Activated naive CD8-positive, alpha-beta T cell (primary cell): Measurements from ENCODE around the gene PRPF39.
A peak's percentile ranks its signal among the peaks of the same experiment; 100 is the strongest.

Source experiments
- H3K27ac Mint-ChIP-seq: one replicate; pipeline ENCODE4 v1.8.0; 2021; ENCODE audit warnings: mixed read lengths
- H3K27me3 Mint-ChIP-seq: one replicate; pipeline ENCODE4 v1.8.0; 2021; ENCODE audit warnings: mixed read lengths
- H3K36me3 Mint-ChIP-seq: one replicate; pipeline ENCODE4 v1.8.0; 2021; ENCODE audit warnings: mixed read lengths
- H3K4me1 Mint-ChIP-seq: one replicate; pipeline ENCODE4 v1.8.0; 2021; ENCODE audit warnings: low read depth, mixed read lengths
- H3K4me3 Mint-ChIP-seq: one replicate; pipeline ENCODE4 v1.8.0; 2021; ENCODE audit warnings: mild to moderate bottlenecking, mixed read lengths
- H3K9me3 Mint-ChIP-seq: one replicate; pipeline ENCODE4 v1.8.0; 2021; ENCODE audit warnings: low read depth, mixed read lengths

The PRPF39 gene

DNA sequence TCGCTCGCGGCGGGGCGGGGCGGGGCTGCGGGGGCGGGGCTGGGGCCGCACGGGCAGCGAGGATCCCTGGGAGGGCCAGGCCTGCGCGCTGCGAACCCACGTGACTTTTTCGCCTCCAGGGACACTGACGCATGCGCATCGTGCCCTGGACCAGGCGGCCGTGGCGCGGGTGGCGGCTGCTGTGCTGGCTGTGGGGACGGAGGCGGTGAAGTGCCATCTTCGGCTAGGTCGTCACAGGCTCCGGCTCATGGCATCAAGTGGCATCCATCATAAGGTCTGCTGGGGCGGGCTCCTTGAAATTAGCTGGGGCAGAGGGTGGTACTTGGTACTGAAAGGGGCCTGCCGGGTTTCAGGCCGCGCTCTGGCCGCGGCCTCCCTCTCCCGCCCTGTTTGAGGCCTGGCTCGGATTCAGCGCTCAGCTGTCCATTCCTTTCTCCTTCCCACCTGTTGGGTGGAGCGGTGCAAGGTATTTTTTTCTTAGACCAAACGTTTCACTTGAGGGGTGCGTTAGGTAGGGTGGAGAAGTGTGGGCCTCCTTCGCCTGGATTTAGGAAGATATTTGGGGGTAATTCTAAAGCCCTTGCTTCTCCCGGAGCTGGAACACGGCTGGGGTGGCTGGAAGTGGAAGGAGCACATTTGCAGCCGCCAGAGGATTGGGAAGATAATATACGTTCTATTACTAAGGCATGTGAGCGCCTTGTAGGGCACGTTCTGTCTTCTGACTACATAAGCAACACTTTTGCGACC lies at the start of gene PRPF39:
Gene PRPF39, plus strand, starts transcription at position 141 of the 747 bp plus-strand sequence. CDS start 11,124 bp downstream, outside the sequence.
- Mint-ChIP-seq H3K9me3 (no peaks in the 10 kb centered on the region), H3K4me3 (peak within 1 kb of the TSS; percentile 97), H3K36me3 (peaks cover 11% of the 10 kb centered on the region), H3K27ac (peak within 1 kb of the TSS; percentile 95), H3K4me1 (peaks cover 52% of the 10 kb centered on the region), H3K27me3 (no peaks in the 10 kb centered on the region)

DNA sequence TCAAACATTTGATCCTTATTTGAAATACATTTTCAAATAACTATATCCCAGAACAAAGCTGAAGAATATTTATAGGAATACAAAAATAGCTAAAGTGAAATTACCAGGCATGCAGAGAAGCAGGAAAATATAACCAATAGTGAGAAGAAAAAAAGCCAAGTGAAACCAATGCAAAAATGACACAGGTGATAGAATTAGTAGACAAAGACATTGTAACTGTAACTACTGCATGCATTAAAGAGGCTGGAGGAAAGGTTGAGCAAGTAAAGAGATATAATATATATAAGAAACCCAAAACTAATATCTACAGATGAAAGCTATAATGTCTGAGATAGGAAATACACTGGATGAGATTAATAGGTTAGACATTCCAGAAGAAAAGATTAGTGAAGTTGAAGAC lies 49.2 kb upstream of the PRPF39 start:
- no peaks in the 10 kb centered on the region for H3K27me3 Mint-ChIP-seq
- H3K4me1 Mint-ChIP-seq, result no peaks in the 10 kb centered on the region
- no peak overlapping the region for H3K27ac Mint-ChIP-seq
- no peaks in the 10 kb centered on the region for H3K9me3 Mint-ChIP-seq
- H3K4me3 Mint-ChIP-seq, result no peak overlapping the region
- peaks cover 31% of the 10 kb centered on the region for H3K36me3 Mint-ChIP-seq

DNA sequence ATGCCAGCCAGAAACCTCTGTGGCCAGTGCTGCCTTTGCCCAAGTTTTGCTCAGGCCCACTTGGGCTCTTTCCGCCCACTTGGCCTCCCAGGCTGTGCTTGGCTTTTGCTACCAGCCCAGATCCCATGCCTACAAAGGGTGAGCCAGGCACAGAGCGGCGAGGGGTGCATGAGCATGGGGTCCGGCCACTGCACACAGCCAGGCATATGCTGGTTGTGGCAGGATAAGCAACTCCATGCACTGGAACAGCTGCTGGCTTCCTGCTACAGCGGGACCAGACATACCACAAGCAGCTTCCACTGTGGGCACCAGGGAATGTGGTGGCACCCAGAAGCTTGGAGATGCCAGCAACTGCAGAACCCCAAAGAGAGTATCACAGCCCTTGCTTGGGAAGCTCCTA lies 45.7 kb upstream of the PRPF39 start:
- H3K4me1 Mint-ChIP-seq, result no peaks in the 10 kb centered on the region
- H3K4me3 Mint-ChIP-seq, result no peak overlapping the region
- no peak overlapping the region for H3K27ac Mint-ChIP-seq
- no peaks in the 10 kb centered on the region for H3K27me3 Mint-ChIP-seq
- H3K36me3 Mint-ChIP-seq, result peaks cover 33% of the 10 kb centered on the region
- H3K9me3 Mint-ChIP-seq, result no peaks in the 10 kb centered on the region

GRCh38 chr14:45038865-45039264 lies 45.1 kb upstream of the PRPF39 start:
- Mint-ChIP-seq H3K4me1 (no peaks in the 10 kb centered on the region), H3K36me3 (peaks cover 31% of the 10 kb centered on the region), H3K9me3 (no peaks in the 10 kb centered on the region), H3K27me3 (no peaks in the 10 kb centered on the region), H3K27ac (no peak overlapping the region), H3K4me3 (no peak overlapping the region)

GRCh38 chr14:45039390-45039789 lies 44.5 kb upstream of the PRPF39 start:
- no peaks in the 10 kb centered on the region for H3K9me3 Mint-ChIP-seq
- H3K36me3 Mint-ChIP-seq, result peaks cover 30% of the 10 kb centered on the region
- no peaks in the 10 kb centered on the region for H3K4me1 Mint-ChIP-seq
- no peaks in the 10 kb centered on the region for H3K27me3 Mint-ChIP-seq
- no peak overlapping the region for H3K4me3 Mint-ChIP-seq
- no peak overlapping the region for H3K27ac Mint-ChIP-seq

DNA sequence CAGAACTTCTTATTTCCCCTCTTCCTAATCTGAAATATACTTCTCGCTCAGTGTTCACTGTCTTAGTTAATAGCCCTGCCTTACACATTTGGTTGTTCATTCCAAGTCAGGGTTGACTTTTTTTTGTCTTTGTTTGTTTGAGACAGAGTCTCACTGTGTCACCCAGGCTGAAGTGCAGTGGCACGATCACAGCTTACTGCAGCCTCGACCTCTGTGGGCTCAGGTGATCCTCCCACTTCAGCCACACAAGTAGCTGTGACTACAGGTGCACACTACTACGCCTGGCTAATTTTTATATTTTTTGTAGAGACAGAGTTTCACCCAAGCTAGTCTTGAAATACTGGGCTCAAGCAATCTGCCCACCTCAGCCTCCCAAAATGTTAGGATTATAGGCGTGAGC lies 42.3 kb upstream of the PRPF39 start:
- no peaks in the 10 kb centered on the region for H3K4me1 Mint-ChIP-seq
- H3K27me3 Mint-ChIP-seq, result no peaks in the 10 kb centered on the region
- H3K4me3 Mint-ChIP-seq, result no peak overlapping the region
- peaks cover 22% of the 10 kb centered on the region for H3K36me3 Mint-ChIP-seq
- H3K27ac Mint-ChIP-seq, result no peak overlapping the region
- H3K9me3 Mint-ChIP-seq, result no peaks in the 10 kb centered on the region

GRCh38 chr14:45044638-45045037 lies 39.3 kb upstream of the PRPF39 start:
- H3K9me3 Mint-ChIP-seq, result no peaks in the 10 kb centered on the region
- no peaks in the 10 kb centered on the region for H3K4me1 Mint-ChIP-seq
- no peak overlapping the region for H3K4me3 Mint-ChIP-seq
- H3K27me3 Mint-ChIP-seq, result no peaks in the 10 kb centered on the region
- H3K27ac Mint-ChIP-seq, result no peak overlapping the region
- peaks cover 16% of the 10 kb centered on the region for H3K36me3 Mint-ChIP-seq

DNA sequence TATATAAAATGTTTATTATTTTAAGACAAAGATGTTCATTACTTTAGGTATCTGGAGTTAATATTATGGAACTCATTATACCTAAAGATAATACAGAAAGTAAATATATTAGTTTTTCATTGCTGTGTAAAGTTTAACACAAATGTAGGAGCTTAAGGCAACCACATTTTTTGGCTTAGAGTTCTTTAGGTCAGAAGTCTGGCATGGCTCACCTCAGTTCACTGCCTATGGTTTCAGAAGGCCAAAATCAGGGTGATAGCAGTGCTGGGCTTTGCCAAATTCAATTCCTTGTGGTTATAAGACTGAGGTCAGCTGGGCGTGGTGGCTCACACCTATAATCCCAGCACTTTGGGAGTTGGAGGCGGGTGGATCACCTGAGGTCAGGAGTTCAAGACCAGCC lies 35.5 kb upstream of the PRPF39 start:
- peaks cover 6% of the 10 kb centered on the region for H3K36me3 Mint-ChIP-seq
- H3K4me1 Mint-ChIP-seq, result no peaks in the 10 kb centered on the region
- no peaks in the 10 kb centered on the region for H3K27me3 Mint-ChIP-seq
- no peaks in the 10 kb centered on the region for H3K9me3 Mint-ChIP-seq
- H3K4me3 Mint-ChIP-seq, result no peak overlapping the region
- no peak overlapping the region for H3K27ac Mint-ChIP-seq

GRCh38 chr14:45051180-45051579 lies 32.7 kb upstream of the PRPF39 start:
- no peaks in the 10 kb centered on the region for H3K4me1 Mint-ChIP-seq
- peaks cover 16% of the 10 kb centered on the region for H3K36me3 Mint-ChIP-seq
- H3K27me3 Mint-ChIP-seq, result no peaks in the 10 kb centered on the region
- H3K27ac Mint-ChIP-seq, result no peak overlapping the region
- H3K4me3 Mint-ChIP-seq, result no peak overlapping the region
- no peaks in the 10 kb centered on the region for H3K9me3 Mint-ChIP-seq

DNA sequence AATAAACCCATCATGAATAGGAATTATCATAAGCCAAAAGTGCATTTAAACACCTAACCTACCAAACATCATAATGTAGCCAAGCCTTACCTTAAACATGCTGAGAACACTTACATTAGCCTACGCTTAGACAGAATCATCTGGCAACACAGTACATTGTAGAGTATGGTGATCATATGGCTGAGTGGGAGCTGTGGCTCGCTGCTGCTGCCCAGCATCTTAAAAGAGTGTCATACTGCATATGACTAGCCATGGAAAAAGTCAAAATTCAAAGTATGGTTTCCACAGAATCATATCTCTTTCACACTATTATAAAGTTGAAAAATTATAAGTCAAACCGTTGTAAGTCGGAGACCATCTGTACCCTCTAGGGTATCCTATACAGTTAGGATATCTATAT lies 32.0 kb upstream of the PRPF39 start:
- no peaks in the 10 kb centered on the region for H3K4me1 Mint-ChIP-seq
- no peak overlapping the region for H3K27ac Mint-ChIP-seq
- H3K9me3 Mint-ChIP-seq, result no peaks in the 10 kb centered on the region
- H3K4me3 Mint-ChIP-seq, result no peak overlapping the region
- H3K36me3 Mint-ChIP-seq, result peaks cover 14% of the 10 kb centered on the region
- H3K27me3 Mint-ChIP-seq, result no peaks in the 10 kb centered on the region

DNA sequence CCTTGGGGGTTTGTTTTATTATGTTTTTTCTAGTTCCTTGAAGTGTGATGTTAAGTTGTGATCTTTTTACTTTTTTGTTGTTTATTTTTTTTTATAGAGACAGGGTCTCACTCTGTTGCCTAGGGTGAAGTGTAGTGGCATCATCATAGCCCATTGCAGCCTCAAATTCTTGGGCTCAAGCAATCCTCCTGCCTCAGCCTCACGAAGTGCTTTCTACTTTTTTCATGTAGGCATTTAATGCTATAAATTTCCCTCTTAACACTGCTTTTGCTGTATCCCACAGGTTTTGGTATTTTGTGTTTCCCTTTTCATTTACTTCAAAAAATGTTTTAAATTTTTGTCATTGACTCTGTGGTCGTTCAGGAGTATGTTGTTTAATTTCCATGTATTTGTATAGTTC lies 26.6 kb upstream of the PRPF39 start:
- H3K36me3 Mint-ChIP-seq, result peaks cover 28% of the 10 kb centered on the region

DNA sequence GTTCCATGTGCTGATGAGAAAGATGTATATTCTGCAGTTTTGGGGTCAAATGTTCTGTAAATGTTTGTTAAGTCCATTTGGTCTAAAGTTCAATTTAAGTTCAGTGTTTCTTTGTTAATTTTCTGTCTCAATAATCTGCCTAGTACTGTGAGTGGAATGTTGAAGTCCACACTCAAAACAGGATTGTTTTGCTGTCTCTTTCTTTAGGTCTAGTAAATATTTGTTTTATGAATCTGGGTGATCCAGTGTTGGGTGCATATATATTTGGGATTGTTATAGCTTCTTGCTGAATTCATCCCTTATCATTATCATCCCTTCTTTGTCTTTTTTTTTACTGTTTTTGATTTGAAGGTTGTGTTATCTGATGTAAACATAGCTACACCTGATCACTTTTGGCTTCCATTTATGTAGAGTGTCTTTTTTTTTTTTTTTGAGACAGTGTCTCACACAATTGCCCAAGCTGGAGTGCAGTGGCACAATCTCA lies 26.0 kb upstream of the PRPF39 start:
- Mint-ChIP-seq H3K9me3 (no peaks in the 10 kb centered on the region), H3K4me1 (no peaks in the 10 kb centered on the region), H3K27ac (no peak overlapping the region), H3K27me3 (no peaks in the 10 kb centered on the region), H3K4me3 (no peak overlapping the region), H3K36me3 (peaks cover 32% of the 10 kb centered on the region)

More for the DNA sequence above, 26.6 kb upstream of the PRPF39 start:
- Mint-ChIP-seq H3K4me3 (no peak overlapping the region), H3K9me3 (no peaks in the 10 kb centered on the region), H3K27ac (no peak overlapping the region), H3K27me3 (no peaks in the 10 kb centered on the region), H3K4me1 (no peaks in the 10 kb centered on the region)

DNA sequence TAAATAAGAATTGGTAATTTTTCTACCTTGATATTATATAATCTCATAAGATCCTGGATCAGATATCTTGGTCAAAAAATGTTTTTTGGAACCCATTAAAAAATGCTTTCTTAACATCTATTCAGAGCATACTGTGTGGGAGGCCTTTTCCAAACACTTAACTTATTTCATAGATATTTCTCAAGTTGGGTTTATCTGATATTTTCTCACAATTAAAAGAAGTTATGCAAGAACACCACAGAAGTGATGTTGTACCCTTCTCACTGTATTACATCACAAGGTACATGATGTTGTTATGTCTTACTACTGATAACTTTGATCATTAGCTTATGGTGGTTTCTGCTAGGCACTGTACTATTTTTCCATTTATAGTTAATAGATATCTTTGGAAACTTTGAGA lies 23.4 kb upstream of the PRPF39 start:
- peaks cover 26% of the 10 kb centered on the region for H3K36me3 Mint-ChIP-seq
- no peaks in the 10 kb centered on the region for H3K4me1 Mint-ChIP-seq
- H3K4me3 Mint-ChIP-seq, result no peak overlapping the region
- no peaks in the 10 kb centered on the region for H3K27me3 Mint-ChIP-seq
- H3K27ac Mint-ChIP-seq, result no peak overlapping the region
- H3K9me3 Mint-ChIP-seq, result no peaks in the 10 kb centered on the region

GRCh38 chr14:45065540-45065939 lies 18.4 kb upstream of the PRPF39 start:
- peaks cover 17% of the 10 kb centered on the region for H3K36me3 Mint-ChIP-seq
- H3K9me3 Mint-ChIP-seq, result no peaks in the 10 kb centered on the region
- no peak overlapping the region for H3K4me3 Mint-ChIP-seq
- H3K4me1 Mint-ChIP-seq, result no peaks in the 10 kb centered on the region
- no peaks in the 10 kb centered on the region for H3K27me3 Mint-ChIP-seq
- H3K27ac Mint-ChIP-seq, result no peak overlapping the region

- no peaks in the 10 kb centered on the region for H3K9me3 Mint-ChIP-seq
- H3K27me3 Mint-ChIP-seq, result no peaks in the 10 kb centered on the region
- no peaks in the 10 kb centered on the region for H3K4me1 Mint-ChIP-seq
- no peak overlapping the region for H3K4me3 Mint-ChIP-seq
- H3K36me3 Mint-ChIP-seq, result peaks cover 14% of the 10 kb centered on the region
- no peak overlapping the region for H3K27ac Mint-ChIP-seq
Measured at GRCh38 chr14:45065956-45066355, 18.0 kb upstream of the PRPF39 start.

DNA sequence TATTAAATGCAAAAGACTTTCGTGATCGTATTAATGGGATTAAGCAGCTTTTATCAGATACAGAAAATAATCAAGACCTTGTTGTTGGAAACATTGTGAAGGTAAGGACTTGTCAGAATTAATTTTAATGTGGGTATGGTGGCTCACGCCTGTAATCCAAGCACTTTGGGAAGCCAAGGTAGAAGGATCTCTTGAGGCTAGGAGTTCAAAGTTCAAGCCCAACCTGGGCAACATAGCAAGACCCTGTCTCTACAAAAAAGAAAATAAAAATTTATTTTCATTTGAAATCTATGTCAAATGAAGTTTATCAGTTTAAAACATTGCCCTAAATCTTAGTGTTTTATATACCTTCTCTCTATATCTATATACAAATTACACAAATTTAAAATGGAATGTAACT lies 17.2 kb upstream of the PRPF39 start:
- Mint-ChIP-seq H3K27me3 (no peaks in the 10 kb centered on the region), H3K36me3 (peaks cover 11% of the 10 kb centered on the region), H3K27ac (no peak overlapping the region), H3K9me3 (no peaks in the 10 kb centered on the region), H3K4me1 (no peaks in the 10 kb centered on the region), H3K4me3 (no peak overlapping the region)
